Endothelial cell of umbilical vein (primary cell): ENCODE measurements around the gene NUS1. TPM values are rescaled to one million over a fixed set of nuclear protein-coding genes. Genes with fewer than 3 reads are reported as not detected.
"Not testable (repeated sequence)": the region's sequence is repeated elsewhere in the genome, so short reads cannot be mapped to it uniquely, and the experiment has no call there.

ENCODE experiments used
- BruUV-seq: library from RNA; stranded (reverse); fragments of 400-500 nt; replicated peaks from 2 replicates; lab custom pipeline; 2021; lab: Mats Ljungman, UMichigan
- CTCF ChIA-PET: fragments of 300-600, 350-600 bp; sonication (Branson Sonifier 250); formaldehyde crosslinking; loops from one replicate; lab custom pipeline; 2021; ENCODE audit warnings: antibody characterized with exemption, inconsistent platforms; lab: Charles Lee
- POLR2A ChIA-PET: fragments of 300-600, 350-600 bp; sonication (Branson Sonifier 250); formaldehyde crosslinking; loops from one replicate; lab custom pipeline; 2021; ENCODE audit warnings: antibody characterized with exemption, inconsistent platforms; lab: Charles Lee
- DNase-seq: peaks from one replicate; pipeline ENCODE4 v3.0.0-alpha.2; 2011; ENCODE audit warnings: low read depth, low spot score
- FAIRE-seq: peaks from 2 replicates; lab custom pipeline; 2011; peaks lifted over from hg19 to GRCh38; lab: Jason Lieb, UNC
- H2AFZ ChIP-seq: 2 replicates; pipeline ENCODE4 v1.6.0; 2012; ENCODE audit warnings: low read depth, low read length, control low read depth, inconsistent platforms
- H3K27ac ChIP-seq: 2 replicates; pipeline ENCODE4 v1.5.1; 2011; ENCODE audit warnings: low read depth, mild to moderate bottlenecking, control low read depth, low read length, moderate library complexity; ENCODE audit not compliant: insufficient read depth
- H3K27me3 ChIP-seq, 2 experiments: 2 replicates each; pipeline versions ENCODE4 v1.6.0 to v1.6.1; 2011; ENCODE audit warnings: low read length in 2 of 2, mixed read lengths in 1 of 2; ENCODE audit not compliant: control insufficient read depth in 2 of 2, insufficient read depth in 2 of 2
- H3K36me3 ChIP-seq, 2 experiments: 2 replicates in 1 of 2; 3 replicates in 1 of 2; pipeline ENCODE4 v1.5.1; 2011; ENCODE audit warnings: low read length in 2 of 2, mild to moderate bottlenecking in 1 of 2, moderate library complexity in 1 of 2; ENCODE audit not compliant: control insufficient read depth in 2 of 2, insufficient read depth in 2 of 2; ENCODE audit errors: extremely low read depth in 1 of 2
- H3K4me1 ChIP-seq: 3 replicates; pipeline ENCODE4 v1.5.1; 2011; ENCODE audit warnings: mild to moderate bottlenecking, low read length; ENCODE audit not compliant: control insufficient read depth, insufficient read depth; ENCODE audit errors: extremely low read depth
- H3K4me2 ChIP-seq: 2 replicates; pipeline ENCODE4 v1.6.1; 2011; ENCODE audit warnings: low read length, control low read depth, mixed read lengths; ENCODE audit not compliant: insufficient read depth
- H3K4me3 ChIP-seq, 3 experiments: fragments of 200-600 bp in 1 of 3; sonication (generic), shearing (Covaris generic) in 1 of 3; replicated peaks in 1 of 3; 2 replicates each; pipeline ENCODE4 v1.5.1; 2011 to 2016; ENCODE audit warnings: control low read depth in 3 of 3, low read length in 3 of 3, mild to moderate bottlenecking in 2 of 3, inconsistent platforms in 1 of 3, low read depth in 1 of 3, moderate library complexity in 1 of 3; ENCODE audit not compliant: insufficient read depth in 1 of 3
- H3K79me2 ChIP-seq: 2 replicates; pipeline ENCODE4 v1.6.0; 2012; ENCODE audit warnings: low read length, inconsistent platforms; ENCODE audit not compliant: control insufficient read depth, insufficient read depth
- H3K9ac ChIP-seq: replicated peaks from 2 replicates; pipeline ENCODE3; 2011; ENCODE audit warnings: low read length, control low read depth; ENCODE audit not compliant: insufficient read depth; ENCODE audit errors: extremely low read depth
- H3K9me1 ChIP-seq: replicated peaks from 3 replicates; pipeline ENCODE4 v1.6.0; 2011; ENCODE audit warnings: mild to moderate bottlenecking, low read length; ENCODE audit not compliant: control insufficient read depth, insufficient read depth; ENCODE audit errors: extremely low read depth
- H3K9me3 ChIP-seq: replicated peaks from 2 replicates; pipeline ENCODE4 v1.5.1; 2012; ENCODE audit warnings: low read length, inconsistent platforms; ENCODE audit not compliant: control insufficient read depth, insufficient read depth
- H4K20me1 ChIP-seq: replicated peaks from 2 replicates; pipeline ENCODE3; 2011; ENCODE audit warnings: mild to moderate bottlenecking, low read length; ENCODE audit not compliant: control insufficient read depth, insufficient read depth; ENCODE audit errors: extremely low read depth
- EZH2 ChIP-seq: IDR thresholded peaks from 2 replicates; pipeline ENCODE4 v1.6.1; 2012; ENCODE audit warnings: borderline replicate concordance, low read depth, mild to moderate bottlenecking, moderate library complexity, low read length, inconsistent platforms; ENCODE audit not compliant: severe bottlenecking
- FOS ChIP-seq: IDR thresholded peaks from 2 replicates; pipeline ENCODE4 v1.6.1; 2011; ENCODE audit warnings: mild to moderate bottlenecking, low read length, moderate library complexity, borderline replicate concordance; ENCODE audit not compliant: insufficient read depth
- GATA2 ChIP-seq: IDR thresholded peaks from 2 replicates; pipeline ENCODE4 v1.7.0; 2011; ENCODE audit warnings: low read depth, mild to moderate bottlenecking, moderate library complexity, mixed read lengths, low read length; ENCODE audit not compliant: insufficient read length, insufficient read depth
- JUN ChIP-seq: IDR thresholded peaks from 2 replicates; pipeline ENCODE4 v1.6.1; 2011; ENCODE audit warnings: borderline replicate concordance, low read depth; ENCODE audit not compliant: insufficient read length, insufficient read depth
- MYC ChIP-seq: IDR thresholded peaks from one replicate; pipeline ENCODE4 v1.6.1; 2011; ENCODE audit warnings: mild to moderate bottlenecking, low read depth, low read length
- POLR2A ChIP-seq: IDR thresholded peaks from 2 replicates; pipeline ENCODE4 v1.6.1; 2012; ENCODE audit warnings: low read depth, mild to moderate bottlenecking, control low read depth, low read length
- POLR2AphosphoS5 ChIP-seq: IDR thresholded peaks from 2 replicates; pipeline ENCODE4 v1.6.1; 2012; ENCODE audit warnings: low read depth, mild to moderate bottlenecking, control low read depth, low read length, moderate library complexity; ENCODE audit not compliant: insufficient read depth
- dilution Hi-C: fragments of 300-500 bp; cut with MboI; formaldehyde crosslinking; loops from one replicate; pipeline ENCODE4 v1.15.0; 2019; ENCODE audit warnings: low sequenced_read_pairs; ENCODE audit not compliant: extremely low pct_ligation_motif_present
- intact Hi-C: fragments of 100-400 bp; cut with micrococcal nuclease; formaldehyde crosslinking; loops from one replicate; pipeline ENCODE4 v1.10.0; 2022
- polyA plus RNA-seq, 4 experiments: library from polyadenylated mRNA; depleted of rRNA in 3 of 4; stranded (reverse) in 3 of 4; unstranded in 1 of 4; fragments of >200 nt; gene quantifications; 2 replicates each; pipeline versions ENCODE4 v1.2.1 to v1.2.3, GENCODE V29; 2011 to 2012; ENCODE audit warnings: missing spikeins in 1 of 4
- total RNA-seq: library from RNA; stranded (reverse); gene quantifications from 2 replicates; pipeline ENCODE4 v1.2.3, GENCODE V29; 2021
- TF ChIP-seq, protein P1 (sequence below), 2 donors: IDR thresholded peaks; 1 replicate in 1 of 2; 2 replicates in 1 of 2; pipeline ENCODE4 v1.5.1; 2011; ENCODE audit warnings: low read length in 2 of 2, mild to moderate bottlenecking in 2 of 2, moderate library complexity in 2 of 2, control low read depth in 1 of 2, inconsistent platforms in 1 of 2, low read depth in 1 of 2; ENCODE audit not compliant: insufficient read depth in 1 of 2; ENCODE audit errors: extremely low read depth in 1 of 2
- TF ChIP-seq, protein P2 (sequence below): IDR thresholded peaks from 2 replicates; pipeline ENCODE4 v1.6.1; 2011; ENCODE audit not compliant: insufficient read depth, insufficient read length

NUS1 gene
- total and polyA plus RNA-seq, 2 donors (not counting 3 experiments of a cell fraction or from before 2014, with no cell fraction given): 9.5 to 33.4 TPM

DNA sequence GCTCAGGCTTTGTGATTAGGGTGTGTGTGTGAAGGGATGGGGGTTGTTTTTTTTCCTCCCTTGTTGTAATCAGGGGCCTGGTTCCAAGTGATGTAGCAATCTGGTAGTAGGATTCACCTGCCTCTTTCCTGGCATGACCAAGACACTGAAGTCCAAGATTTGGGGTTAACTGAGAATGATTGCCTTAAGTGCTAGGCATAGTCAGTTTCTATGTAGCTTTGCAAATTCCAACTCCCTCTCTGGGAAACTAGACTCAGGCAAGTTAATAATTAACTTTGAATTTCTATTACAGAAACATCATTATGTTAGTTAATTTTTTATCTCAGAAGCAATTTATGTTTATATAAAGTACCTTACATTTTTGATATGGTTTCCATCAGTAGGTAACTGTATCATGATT is 43.6 kb downstream of the NUS1 start:
- Histone ChIP-seq H3K9me1 (no peaks in the 10 kb centered on the region), H3K36me3 (no peaks in the 10 kb centered on the region), H3K9me3 (no peaks in the 10 kb centered on the region), H4K20me1 (no peaks in the 10 kb centered on the region), H3K27ac (no peak overlapping the region), H3K4me3 (no peak overlapping the region), H2AFZ (no peak overlapping the region), H3K9ac (no peak overlapping the region), H3K27me3 (no peaks in the 10 kb centered on the region), H3K4me1 (no peaks in the 10 kb centered on the region), H3K79me2 (no peaks in the 10 kb centered on the region), H3K4me2 (no peak overlapping the region)
- TF ChIP-seq POLR2AphosphoS5 (no peak), FOS (no peak), POLR2A (no peak), EZH2 (no peak), JUN (no peak), MYC (no peak), GATA2 (no peak)
- TF ChIP-seq, protein P1, sequence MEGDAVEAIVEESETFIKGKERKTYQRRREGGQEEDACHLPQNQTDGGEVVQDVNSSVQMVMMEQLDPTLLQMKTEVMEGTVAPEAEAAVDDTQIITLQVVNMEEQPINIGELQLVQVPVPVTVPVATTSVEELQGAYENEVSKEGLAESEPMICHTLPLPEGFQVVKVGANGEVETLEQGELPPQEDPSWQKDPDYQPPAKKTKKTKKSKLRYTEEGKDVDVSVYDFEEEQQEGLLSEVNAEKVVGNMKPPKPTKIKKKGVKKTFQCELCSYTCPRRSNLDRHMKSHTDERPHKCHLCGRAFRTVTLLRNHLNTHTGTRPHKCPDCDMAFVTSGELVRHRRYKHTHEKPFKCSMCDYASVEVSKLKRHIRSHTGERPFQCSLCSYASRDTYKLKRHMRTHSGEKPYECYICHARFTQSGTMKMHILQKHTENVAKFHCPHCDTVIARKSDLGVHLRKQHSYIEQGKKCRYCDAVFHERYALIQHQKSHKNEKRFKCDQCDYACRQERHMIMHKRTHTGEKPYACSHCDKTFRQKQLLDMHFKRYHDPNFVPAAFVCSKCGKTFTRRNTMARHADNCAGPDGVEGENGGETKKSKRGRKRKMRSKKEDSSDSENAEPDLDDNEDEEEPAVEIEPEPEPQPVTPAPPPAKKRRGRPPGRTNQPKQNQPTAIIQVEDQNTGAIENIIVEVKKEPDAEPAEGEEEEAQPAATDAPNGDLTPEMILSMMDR (IDR thresholded peaks at IDR 0.05; ENCODE audit: extremely low read depth in 1 of 2, insufficient read depth in 1 of 2, low read depth in 1 of 2, low read length in 2 of 2): no peak
- TF ChIP-seq, protein P2, sequence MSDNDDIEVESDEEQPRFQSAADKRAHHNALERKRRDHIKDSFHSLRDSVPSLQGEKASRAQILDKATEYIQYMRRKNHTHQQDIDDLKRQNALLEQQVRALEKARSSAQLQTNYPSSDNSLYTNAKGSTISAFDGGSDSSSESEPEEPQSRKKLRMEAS: no peak
- no TSS peak for BruUV-seq
- DNase-seq: no peak
- dilution Hi-C loops (no loop called here), intact Hi-C loops (no loop called here)
- FAIRE-seq: no peak
- POLR2A ChIA-PET: no interaction called here
- CTCF ChIA-PET: interaction anchor here (1.2 kb wide), 1 partner anchor 10 kb away, joined by 5 read pairs; no protein-coding TSS in a partner anchor

DNA sequence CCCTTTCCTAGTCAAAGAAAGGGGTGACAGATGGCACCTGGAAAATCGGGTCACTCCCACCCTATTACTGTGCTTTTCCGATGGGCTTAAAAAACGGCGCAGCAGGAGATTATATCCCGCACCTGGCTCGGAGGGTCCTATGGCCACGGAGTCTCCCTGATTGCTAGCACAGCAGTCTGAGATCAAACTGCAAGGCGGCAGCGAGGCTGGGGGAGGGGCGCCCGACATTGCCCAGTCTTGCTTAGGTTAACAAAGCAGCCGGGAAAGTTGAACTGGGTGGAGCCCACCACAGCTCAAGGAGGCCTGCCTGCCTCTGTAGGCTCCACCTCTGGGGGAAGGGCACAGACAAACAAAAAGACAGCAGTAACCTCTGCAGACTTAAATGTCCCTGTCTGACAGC is 46.3 kb downstream of the NUS1 start:
- DNase-seq, H3K36me3 ChIP-seq, CTCF ChIA-PET, H3K9me3 ChIP-seq, BruUV-seq, dilution Hi-C loops, POLR2A ChIA-PET, H3K9me1 ChIP-seq, H3K4me2 ChIP-seq, H4K20me1 ChIP-seq, H3K4me3 ChIP-seq, H3K27me3 ChIP-seq, intact Hi-C loops, H3K79me2 ChIP-seq, FAIRE-seq, H3K27ac ChIP-seq, H3K4me1 ChIP-seq, H3K9ac ChIP-seq, H2AFZ ChIP-seq: not testable (repeated sequence)
